HepG2 (cell line): ENCODE measurements around the gene ADAMTSL3. TPM values are rescaled to one million over a fixed set of nuclear protein-coding genes. Genes with fewer than 3 reads are reported as not detected.

ENCODE experiments used
- ATAC-seq: fragments of 200-7000 bp; cut with Tn5 transposase; 3 replicates; pipeline ENCODE4 v1.9.1; 2020; ENCODE audit warnings: mild to moderate bottlenecking, moderate library complexity
- BruUV-seq: library from RNA; stranded (reverse); fragments of 400-500 nt; replicated peaks from 2 replicates; lab custom pipeline; 2021; lab: Mats Ljungman, UMichigan
- CTCF ChIA-PET: fragments of 300-600 bp; formaldehyde crosslinking; extraction: SDS; loops from one replicate; lab custom pipeline; 2021; ENCODE audit warnings: low total read pairs, inconsistent platforms, low intra/inter-chr PET ratio; lab: Yijun Ruan, JAX
- POLR2A ChIA-PET: fragments of 350-600 bp; sonication (Branson Sonifier 250); formaldehyde crosslinking; loops from one replicate; lab custom pipeline; 2020; ENCODE audit warnings: antibody characterized with exemption, inconsistent platforms; lab: Yijun Ruan, JAX
- DNase-seq: peaks from one replicate; pipeline ENCODE4 v3.0.0-alpha.2; 2015; ENCODE audit warnings: low spot score
- FAIRE-seq: peaks from 3 replicates; lab custom pipeline; 2011; peaks lifted over from hg19 to GRCh38; lab: Jason Lieb, UNC
- H2AFZ ChIP-seq: one replicate; pipeline ENCODE4 v1.6.1; 2011; ENCODE audit warnings: low read length, inconsistent platforms
- H3K27ac ChIP-seq: fragments of 300-600 bp; 3 replicates; pipeline ENCODE4 v1.8.0; 2011; ENCODE audit warnings: mixed run types, mild to moderate bottlenecking, mixed read lengths, low read length, inconsistent platforms; ENCODE audit not compliant: insufficient read depth; ENCODE audit errors: extremely low read length
- H3K27me3 ChIP-seq, 2 experiments: fragments of 200-600 bp in 1 of 2; 2 replicates in 1 of 2; 3 replicates in 1 of 2; pipeline versions ENCODE4 v1.6.0 to v1.8.0; 2011; ENCODE audit warnings: low read length in 2 of 2, mild to moderate bottlenecking in 2 of 2, moderate library complexity in 2 of 2, inconsistent platforms in 1 of 2; ENCODE audit not compliant: insufficient read depth in 2 of 2, control insufficient read depth in 1 of 2
- H3K36me3 ChIP-seq, 2 experiments: fragments of 200-600 bp in 1 of 2; replicated peaks in 1 of 2; 2 replicates in 1 of 2; 3 replicates in 1 of 2; pipeline versions ENCODE4 v1.5.1 to v1.8.0; 2011; ENCODE audit warnings: low read length in 2 of 2, inconsistent platforms in 1 of 2; ENCODE audit not compliant: insufficient read depth in 2 of 2, control insufficient read depth in 1 of 2
- H3K4me1 ChIP-seq: 2 replicates; pipeline ENCODE4 v1.5.1; 2012; ENCODE audit warnings: low read length, inconsistent platforms; ENCODE audit not compliant: insufficient read depth
- H3K4me2 ChIP-seq: 2 replicates; pipeline ENCODE4 v1.6.0; 2011; ENCODE audit warnings: low read depth, low read length, inconsistent platforms
- H3K4me3 ChIP-seq, 3 experiments: fragments of 200-600 bp in 1 of 3; sonication (generic), shearing (Covaris generic) in 1 of 3; replicated peaks in 1 of 3; 2 replicates each; pipeline ENCODE4 v1.5.1; 2011 to 2016; ENCODE audit warnings: low read length in 3 of 3, inconsistent platforms in 2 of 3, low read depth in 2 of 3, mild to moderate bottlenecking in 2 of 3, control low read depth in 1 of 3, mixed read lengths in 1 of 3; ENCODE audit not compliant: insufficient read depth in 1 of 3
- H3K79me2 ChIP-seq: one replicate; pipeline ENCODE4 v1.6.1; 2011; ENCODE audit warnings: low read length, inconsistent platforms; ENCODE audit not compliant: insufficient read depth
- H3K9ac ChIP-seq: 2 replicates; pipeline ENCODE4 v1.6.0; 2011; ENCODE audit warnings: mild to moderate bottlenecking, low read depth, low read length, inconsistent platforms; ENCODE audit not compliant: insufficient read depth
- H3K9me3 ChIP-seq: 2 replicates; pipeline ENCODE4 v1.5.1; 2012; ENCODE audit warnings: mild to moderate bottlenecking, low read length
- H4K20me1 ChIP-seq: 2 replicates; pipeline ENCODE4 v1.6.0; 2011; ENCODE audit warnings: inconsistent platforms, mild to moderate bottlenecking, low read length, moderate library complexity; ENCODE audit not compliant: insufficient read depth
- PCBP2 ChIP-seq: fragments of 200-400 bp; formaldehyde crosslinking; optimal IDR thresholded peaks from 2 replicates; pipeline ENCODE3; 2018; ENCODE audit warnings: low read length, low read depth; ENCODE audit not compliant: poor library complexity, severe bottlenecking
- SOX5 ChIP-seq: IDR thresholded peaks from 2 replicates; pipeline ENCODE4 v1.6.1; 2016; ENCODE audit warnings: borderline replicate concordance
- STAG1 ChIP-seq: sonication (generic); formaldehyde crosslinking; IDR thresholded peaks from 2 replicates; pipeline ENCODE4 v1.4.0; 2020; ENCODE audit warnings: missing genetic modification reagents
- WGBS: methylation state at CpG from one replicate; pipeline ENCODE4 v1.1.6; 2017; ENCODE audit warnings: low lambda C conversion rate; 5-methylcytosine and 5-hydroxymethylcytosine counted together
- in situ Hi-C: cut with HindIII; loops from 2 replicates; pipeline ENCODE4 v1.10.0; 2017; ENCODE audit warnings: low pct_unique_long_range_greater_than_20kb; ENCODE audit not compliant: extremely low pct_ligation_motif_present
- intact Hi-C: fragments of 100-400 bp; cut with micrococcal nuclease; formaldehyde crosslinking; loops from one replicate; pipeline ENCODE4 v1.10.0; 2022; ENCODE audit not compliant: unreplicated experiment
- polyA plus RNA-seq, 8 experiments: library from polyadenylated mRNA; depleted of rRNA in 3 of 8; stranded (reverse) in 7 of 8; unstranded in 1 of 8; fragments of >200 nt; fragmentation: Illumina TruSeq in 4 of 8; extraction: Trizol in 4 of 8; gene quantifications; 2 replicates each; pipeline versions ENCODE4 v1.2.1 to v1.2.3, GENCODE V29; 2011 to 2016; ENCODE audit warnings: low read depth in 4 of 8, missing spikeins in 1 of 8, mixed read lengths in 1 of 8; ENCODE audit not compliant: insufficient read depth in 1 of 8
- total RNA-seq, 5 experiments: library from RNA; depleted of rRNA; stranded (reverse); fragments of >200 nt; fragmentation: Illumina TruSeq; extraction: Trizol; gene quantifications; 2 replicates each; pipeline ENCODE4 v1.2.3, GENCODE V29; 2016; ENCODE audit warnings: low read depth in 1 of 5
- TF ChIP-seq, protein P1 (sequence below): sonication (generic); formaldehyde crosslinking; IDR thresholded peaks from 2 replicates; pipeline ENCODE4 v1.4.0; 2020; ENCODE audit warnings: mild to moderate bottlenecking, missing genetic modification reagents

The ADAMTSL3 gene
- total and polyA plus RNA-seq, 2 of the 13 experiments (the other 11 are each of a cell fraction or from before 2014, with no cell fraction given): 0.04 to 0.09 TPM

- H3K27me3 ChIP-seq: no peaks in the 10 kb centered on the region
- no peak for DNase-seq
- ChIA-PET POLR2A (no interaction called here), CTCF (no interaction called here)
- H3K4me1 ChIP-seq: no peaks in the 10 kb centered on the region
- ATAC-seq: no peak
- no peak overlapping the region for H3K4me2 ChIP-seq
- no peak overlapping the region for H3K4me3 ChIP-seq
- H3K36me3 ChIP-seq: no peaks in the 10 kb centered on the region
- in situ Hi-C loops: no loop called here
- 75% methylated on average over 5 of the region's 5 CpGs for WGBS
- H3K27ac ChIP-seq: no peak overlapping the region
- no peak overlapping the region for H2AFZ ChIP-seq
- H3K79me2 ChIP-seq: no peaks in the 10 kb centered on the region
- no peak for TF ChIP-seq PCBP2
- TF ChIP-seq STAG1 (CRISPR knock-in tag): 0 out of 2 replicates have a peak, but pooled peaks have one; percentile 7
- no peaks in the 10 kb centered on the region for H4K20me1 ChIP-seq
- no peak overlapping the region for H3K9ac ChIP-seq
- BruUV-seq: no TSS peak
- intact Hi-C loops: no loop called here
- H3K9me3 ChIP-seq: peaks cover 2% of the 10 kb centered on the region; the same call in 1 of the 2 replicates
- no peak for FAIRE-seq
These were observed 108.4 kb downstream of the ADAMTSL3 start for GRCh38 chr15:83762367-83762766.

- no peaks in the 10 kb centered on the region for H3K4me1 ChIP-seq
- H3K36me3 ChIP-seq: no peaks in the 10 kb centered on the region
- TF ChIP-seq, protein P1, sequence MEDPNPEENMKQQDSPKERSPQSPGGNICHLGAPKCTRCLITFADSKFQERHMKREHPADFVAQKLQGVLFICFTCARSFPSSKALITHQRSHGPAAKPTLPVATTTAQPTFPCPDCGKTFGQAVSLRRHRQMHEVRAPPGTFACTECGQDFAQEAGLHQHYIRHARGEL (CRISPR knock-in tag): no peak
- no peak for TF ChIP-seq SOX5 (CRISPR knock-in tag)
- 39% methylated on average over 6 of the region's 8 CpGs for WGBS
- no peaks in the 10 kb centered on the region for H3K79me2 ChIP-seq
- no peaks in the 10 kb centered on the region for H3K9me3 ChIP-seq
- ATAC-seq: no peak
- POLR2A ChIA-PET: no interaction called here
- H3K27ac ChIP-seq: no peak overlapping the region
- H3K9ac ChIP-seq: no peak overlapping the region
- no TSS peak for BruUV-seq
- H4K20me1 ChIP-seq: no peaks in the 10 kb centered on the region
- no peak overlapping the region for H3K4me3 ChIP-seq
- CTCF ChIA-PET: no interaction called here
- no peaks in the 10 kb centered on the region for H3K27me3 ChIP-seq
- no peak overlapping the region for H2AFZ ChIP-seq
- no peak overlapping the region for H3K4me2 ChIP-seq
- no peak for FAIRE-seq
- DNase-seq: no peak
- in situ Hi-C loops: no loop called here
- intact Hi-C loops: no loop called here
These were observed 110.4 kb downstream of the ADAMTSL3 start for GRCh38 chr15:83764201-83764838.
